HCT116 (cell line): ENCODE data around the gene CARMIL1. TPM values are rescaled to one million over a fixed set of nuclear protein-coding genes. Genes with fewer than 3 reads are reported as not detected.

Experiments used
- ATAC-seq: fragments of 200-7000 bp; cut with Tn5 transposase; 2 replicates; pipeline ENCODE4 v1.9.1; 2020; ENCODE audit warnings: mild to moderate bottlenecking, moderate library complexity
- BruUV-seq: library from RNA; stranded (reverse); fragments of 400-500 nt; replicated peaks from 2 replicates; lab custom pipeline; 2021; lab: Mats Ljungman, UMichigan
- CTCF ChIA-PET: fragments of 300-600 bp; sonication (Branson Sonifier 250); formaldehyde crosslinking; loops from one replicate; lab custom pipeline; 2021; ENCODE audit warnings: antibody characterized with exemption; lab: Charles Lee
- POLR2A ChIA-PET: fragments of 300-600, 350-600 bp; sonication (Branson Sonifier 250); formaldehyde crosslinking; loops from one replicate; lab custom pipeline; 2021; ENCODE audit warnings: antibody characterized with exemption; lab: Charles Lee
- RAD21 ChIA-PET, 2 experiments: fragments of 300-600 bp; sonication (Branson Sonifier 250); formaldehyde crosslinking; loops; one replicate each; lab custom pipeline; 2023; ENCODE audit warnings: low total read pairs in 2 of 2; ENCODE audit not compliant: uncharacterized antibody in 2 of 2, unreplicated experiment in 2 of 2, low non-redundant PET in 1 of 2; lab: Charles Lee
- DNase-seq: peaks from one replicate; pipeline ENCODE4 v3.0.0-alpha.2; 2010; ENCODE audit warnings: low read depth, low spot score
- H2AFZ ChIP-seq: fragments of 200-600 bp; shearing (Covaris generic), sonication (generic); 2 replicates; pipeline ENCODE4 v1.6.1; 2017; ENCODE audit warnings: low read depth, mixed run types, mixed read lengths, antibody characterized with exemption, low read length; ENCODE audit not compliant: poor library complexity, severe bottlenecking
- H3K27ac ChIP-seq: 2 replicates; pipeline ENCODE4 v1.5.1; 2012; ENCODE audit warnings: low read depth, low read length
- H3K27me3 ChIP-seq: fragments of 200-600 bp; sonication (generic); 2 replicates; pipeline ENCODE4 v1.6.1; 2016; ENCODE audit warnings: mixed run types, low read length, mixed read lengths; ENCODE audit not compliant: insufficient read depth
- H3K36me3 ChIP-seq, 2 experiments: fragments of 200-500 bp in 1 of 2; fragments of 200-600 bp in 1 of 2; sonication (Bioruptor generic) in 1 of 2; sonication (generic) in 1 of 2; 2 replicates each; pipeline versions ENCODE4 v1.5.1 to v1.6.1; 2014 to 2016; ENCODE audit warnings: low read length in 2 of 2, inconsistent platforms in 1 of 2, mixed read lengths in 1 of 2, mixed run types in 1 of 2; ENCODE audit not compliant: insufficient read depth in 2 of 2, control insufficient read depth in 1 of 2
- H3K4me1 ChIP-seq, 2 experiments: fragments of 200-600 bp in 1 of 2; sonication (generic) in 1 of 2; 2 replicates each; pipeline versions ENCODE4 v1.5.1 to v1.6.1; 2012 to 2017; ENCODE audit warnings: low read length in 2 of 2, inconsistent platforms in 1 of 2, mild to moderate bottlenecking in 1 of 2, mixed read lengths in 1 of 2, mixed run types in 1 of 2, moderate library complexity in 1 of 2; ENCODE audit not compliant: insufficient read depth in 2 of 2, control insufficient read depth in 1 of 2
- H3K4me2 ChIP-seq: fragments of 200-600 bp; sonication (generic); 2 replicates; pipeline ENCODE4 v1.6.1; 2017; ENCODE audit warnings: mixed run types, low read length, mixed read lengths
- H3K4me3 ChIP-seq, 2 experiments: fragments of 200-600 bp in 1 of 2; sonication (generic) in 1 of 2; replicated peaks in 1 of 2; 2 replicates each; pipeline ENCODE4 v1.5.1; 2011 to 2016; ENCODE audit warnings: low read length in 2 of 2, control low read depth in 1 of 2, low read depth in 1 of 2, mild to moderate bottlenecking in 1 of 2, mixed read lengths in 1 of 2, mixed run types in 1 of 2
- H3K79me2 ChIP-seq: fragments of 200-600 bp; sonication (generic); 2 replicates; pipeline ENCODE4 v1.6.1; 2017; ENCODE audit warnings: mild to moderate bottlenecking, mixed run types, low read length, moderate library complexity, mixed read lengths; ENCODE audit not compliant: insufficient read depth
- H3K9ac ChIP-seq: fragments of 200-600 bp; sonication (generic); 2 replicates; pipeline ENCODE4 v1.6.1; 2016; ENCODE audit warnings: low read length, mixed read lengths
- H3K9me2 ChIP-seq: fragments of 200-600 bp; sonication (generic), shearing (Covaris generic); 2 replicates; pipeline ENCODE4 v1.6.1; 2017; ENCODE audit warnings: mixed run types, mild to moderate bottlenecking, moderate library complexity; ENCODE audit not compliant: insufficient read depth
- H3K9me3 ChIP-seq, 2 experiments: fragments of 200-500 bp in 1 of 2; fragments of 200-600 bp in 1 of 2; sonication (Bioruptor generic) in 1 of 2; sonication (generic) in 1 of 2; 2 replicates each; pipeline ENCODE4 v1.6.1; 2014 to 2017; ENCODE audit warnings: low read length in 2 of 2, mixed read lengths in 2 of 2, inconsistent platforms in 1 of 2, low read depth in 1 of 2, mild to moderate bottlenecking in 1 of 2, mixed run types in 1 of 2, moderate library complexity in 1 of 2; ENCODE audit not compliant: control insufficient read depth in 1 of 2, insufficient read depth in 1 of 2
- H4K20me1 ChIP-seq: fragments of 200-600 bp; sonication (generic), shearing (Covaris generic); 2 replicates; pipeline ENCODE4 v1.6.1; 2017; ENCODE audit warnings: mixed run types, mild to moderate bottlenecking, moderate library complexity; ENCODE audit not compliant: insufficient read depth
- CBX3 ChIP-seq: IDR thresholded peaks from 2 replicates; pipeline ENCODE4 v1.6.1; 2012; ENCODE audit warnings: low read depth
- CEBPB ChIP-seq: IDR thresholded peaks from 2 replicates; pipeline ENCODE4 v1.6.1; 2012; ENCODE audit warnings: low read depth
- CTCF ChIP-seq, 3 experiments: fragments of 200-600 bp in 1 of 3; sonication (generic) in 1 of 3; IDR thresholded peaks in 2 of 3; conservative IDR thresholded peaks in 1 of 3; 2 replicates each; pipeline ENCODE4 v1.5.1; 2012 to 2017; ENCODE audit warnings: low read depth in 2 of 3, low read length in 2 of 3, antibody characterized with exemption in 1 of 3, borderline replicate concordance in 1 of 3, control low read depth in 1 of 3, mild to moderate bottlenecking in 1 of 3, mixed read lengths in 1 of 3, mixed run types in 1 of 3, moderate library complexity in 1 of 3; ENCODE audit not compliant: insufficient read depth in 1 of 3
- EGR1 ChIP-seq: IDR thresholded peaks from 2 replicates; pipeline ENCODE4 v1.6.1; 2012; ENCODE audit warnings: low read depth
- EZH2 ChIP-seq: fragments of 200-600 bp; sonication (generic); IDR thresholded peaks from 2 replicates; pipeline ENCODE4 v1.6.1; 2017; ENCODE audit warnings: antibody characterized with exemption, mixed run types
- EZH2phosphoT487 ChIP-seq: fragments of 200-600 bp; IDR thresholded peaks from 2 replicates; pipeline ENCODE4 v1.6.1; 2018; ENCODE audit warnings: antibody characterized with exemption, borderline replicate concordance
- JUND ChIP-seq: IDR thresholded peaks from 2 replicates; pipeline ENCODE4 v1.6.1; 2012
- SIN3A ChIP-seq: IDR thresholded peaks from 2 replicates; pipeline ENCODE4 v1.6.1; 2012; ENCODE audit warnings: low read depth
- SP1 ChIP-seq: IDR thresholded peaks from 2 replicates; pipeline ENCODE4 v1.6.1; 2012; ENCODE audit warnings: low read depth
- SRF ChIP-seq: IDR thresholded peaks from 2 replicates; pipeline ENCODE4 v1.6.1; 2012; ENCODE audit warnings: low read depth
- YY1 ChIP-seq: IDR thresholded peaks from 2 replicates; pipeline ENCODE4 v1.6.1; 2011; ENCODE audit warnings: low read length, low read depth, moderate library complexity, mild to moderate bottlenecking; ENCODE audit not compliant: insufficient replicate concordance; ENCODE audit errors: extremely low read depth
- ZBTB33 ChIP-seq: IDR thresholded peaks from 2 replicates; pipeline ENCODE4 v1.6.1; 2011; ENCODE audit warnings: mild to moderate bottlenecking, low read length, moderate library complexity; ENCODE audit not compliant: insufficient replicate concordance; ENCODE audit errors: extremely low read depth
- ZFX ChIP-seq: fragments of 450-650 bp; IDR thresholded peaks from 2 replicates; pipeline ENCODE4 v1.6.1; 2017
- ZNF274 ChIP-seq: fragments of 200-500 bp; sonication (Bioruptor generic); IDR thresholded peaks from 2 replicates; pipeline ENCODE4 v1.6.1; 2014; ENCODE audit warnings: mild to moderate bottlenecking, low read depth, low read length, inconsistent platforms
- intact Hi-C: fragments of 100-400 bp; cut with micrococcal nuclease; formaldehyde crosslinking; loops from 2 replicates; pipeline ENCODE4 v1.10.0; 2022
- total RNA-seq: library from RNA; stranded (reverse); gene quantifications from one replicate; pipeline ENCODE4 v1.2.1, GENCODE V29; 2021; ENCODE audit not compliant: unreplicated experiment

CARMIL1 gene
- total RNA-seq, 1 experiment from 2014 or later, result 21.7 TPM

GRCh38 chr6:25253351-25253750, 25.8 kb upstream of the CARMIL1 start:
- no TSS peak for BruUV-seq
- TF ChIP-seq YY1 (no peak), EZH2phosphoT487 (no peak), CBX3 (no peak), SRF (no peak), CEBPB (no peak), ZNF274 (no peak), CTCF (IDR thresholded peaks at IDR 0.05 in 2 of 3, conservative IDR thresholded peaks at IDR 0.05 in 1 of 3; ENCODE audit: borderline replicate concordance in 1 of 3, insufficient read depth in 1 of 3, low read depth in 2 of 3, low read length in 2 of 3) (no peak), SIN3A (no peak)
- TF ChIP-seq, all 23 proteins: peak for 0
- Histone ChIP-seq H4K20me1 (no peaks in the 10 kb centered on the region), H3K9ac (no peak overlapping the region), H3K9me2 (no peaks in the 10 kb centered on the region), H2AFZ (peak overlapping the region; percentile 9), H3K4me2 (no peak overlapping the region), H3K4me3 (no peak overlapping the region), H3K27ac (no peak overlapping the region), H3K4me1 (peaks cover 2 to 5% of the 10 kb centered on the region in 2 experiments; a peak in 2 of 4 replicates), H3K79me2 (no peaks in the 10 kb centered on the region), H3K36me3 (no peaks in the 10 kb centered on the region), H3K27me3 (no peaks in the 10 kb centered on the region), H3K9me3 (no peaks in the 10 kb centered on the region)
- DNase-seq (no peak), ATAC-seq (no peak)
- ChIA-PET POLR2A (no interaction called here), RAD21 (no interaction called here), CTCF (interaction anchor here (0.6 kb wide), 1 partner anchor 26 kb away, joined by 3 read pairs; the partner anchor contains the start of gene CARMIL1)
- intact Hi-C loops, result no loop called here

GRCh38 chr6:25254671-25255070, 24.5 kb upstream of the CARMIL1 start:
- Histone ChIP-seq H4K20me1 (no peaks in the 10 kb centered on the region), H3K79me2 (no peaks in the 10 kb centered on the region), H3K27me3 (no peaks in the 10 kb centered on the region), H3K9me3 (no peaks in the 10 kb centered on the region), H3K27ac (no peak overlapping the region), H3K9ac (no peak overlapping the region), H3K4me1 (peaks cover 2 to 5% of the 10 kb centered on the region in 2 experiments; a peak in 2 of 4 replicates), H3K4me3 (no peak overlapping the region), H3K4me2 (no peak overlapping the region), H2AFZ (no peak overlapping the region), H3K9me2 (no peaks in the 10 kb centered on the region), H3K36me3 (no peaks in the 10 kb centered on the region)
- RAD21 ChIA-PET, result no interaction called here
- DNase-seq, result no peak
- CTCF ChIA-PET, result interaction anchor here (1.1 kb wide), 1 partner anchor 11 kb away, joined by 8 read pairs; no protein-coding TSS in a partner anchor
- intact Hi-C loops, result no loop called here
- no TSS peak for BruUV-seq
- ATAC-seq, result no peak
- POLR2A ChIA-PET, result no interaction called here
- no peak for TF ChIP-seq YY1
- TF ChIP-seq ZFX, result no peak
- no peak for TF ChIP-seq SIN3A
- no peak for TF ChIP-seq JUND
- no peak for TF ChIP-seq EZH2
- TF ChIP-seq EGR1, result no peak
- no peak for TF ChIP-seq ZBTB33
- TF ChIP-seq SP1, result no peak
- no peak for TF ChIP-seq CTCF (IDR thresholded peaks at IDR 0.05 in 2 of 3, conservative IDR thresholded peaks at IDR 0.05 in 1 of 3; ENCODE audit: borderline replicate concordance in 1 of 3, insufficient read depth in 1 of 3, low read depth in 2 of 3, low read length in 2 of 3)
